Esophagus (tissue), 2 donors: ENCODE measurements around the gene TRPM3. TPM values are rescaled to one million over a fixed set of nuclear protein-coding genes. Genes with fewer than 3 reads are reported as not detected.

ENCODE experiments used
- H3K27ac ChIP-seq, 2 donors: one replicate each; pipeline ENCODE4 v1.5.1; 2013; ENCODE audit warnings: low read depth in 2 of 2, mild to moderate bottlenecking in 2 of 2, inconsistent platforms in 1 of 2, low read length in 1 of 2, moderate library complexity in 1 of 2
- H3K27me3 ChIP-seq, 2 donors: one replicate each; pipeline ENCODE4 v1.6.1; 2013; ENCODE audit warnings: low read length in 2 of 2, control low read depth in 1 of 2, mild to moderate bottlenecking in 1 of 2; ENCODE audit not compliant: insufficient read depth in 2 of 2, control insufficient read depth in 1 of 2
- H3K36me3 ChIP-seq, 2 donors: one replicate each; pipeline ENCODE4 v1.6.1; 2013; ENCODE audit warnings: low read length in 1 of 2; ENCODE audit not compliant: control insufficient read depth in 2 of 2, insufficient read depth in 2 of 2
- H3K4me1 ChIP-seq, 2 donors: one replicate each; pipeline ENCODE4 v1.6.1; 2013; ENCODE audit warnings: low read length in 1 of 2; ENCODE audit not compliant: control insufficient read depth in 2 of 2, insufficient read depth in 2 of 2
- H3K4me3 ChIP-seq, 2 donors: one replicate each; pipeline ENCODE4 v1.5.1; 2013; ENCODE audit warnings: low read length in 2 of 2, mild to moderate bottlenecking in 2 of 2, low read depth in 1 of 2, moderate library complexity in 1 of 2
- H3K9me3 ChIP-seq, 2 donors: one replicate each; pipeline ENCODE4 v1.6.1; 2013; ENCODE audit warnings: mild to moderate bottlenecking in 2 of 2, low read depth in 1 of 2, low read length in 1 of 2, moderate library complexity in 1 of 2; ENCODE audit not compliant: control insufficient read depth in 2 of 2, insufficient read depth in 1 of 2
- WGBS, 2 donors: extraction: QIAGEN DNeasy Blood & Tissue Kit; methylation state at CpG; one replicate each; pipeline ENCODE4 v1.1.7; 2013; 5-methylcytosine and 5-hydroxymethylcytosine counted together
- polyA plus RNA-seq, 2 donors: library from polyadenylated mRNA; stranded (reverse); fragments of 200-250 nt; gene quantifications; one replicate each; pipeline ENCODE4 v1.2.3, GENCODE V29; 2013
- donor health status: healthy with polysubstance abuse.
- donor health status: Bipolar disorder and iron deficiency.

Gene TRPM3
- polyA plus RNA-seq, 2 donors = under 0.01 to 0.02 TPM

DNA sequence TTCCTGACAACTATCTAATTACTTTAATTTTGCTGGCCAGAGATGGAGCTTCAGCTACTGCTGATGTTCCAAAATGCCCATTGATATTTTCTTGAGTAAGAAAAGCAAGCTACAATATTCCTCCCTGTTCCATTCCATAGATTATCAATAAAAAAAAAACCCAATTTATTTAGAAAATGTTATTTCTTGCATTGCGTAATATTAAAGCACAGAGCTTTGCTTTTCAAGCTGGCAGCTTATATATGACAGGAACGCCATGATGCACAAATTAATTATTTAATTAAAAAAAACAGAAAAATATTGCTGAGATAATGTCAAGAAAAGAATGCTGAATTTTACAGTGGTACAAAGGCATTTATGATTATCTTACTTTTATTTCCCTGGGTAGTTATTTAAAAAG, 47.9 kb downstream of the TRPM3 start:
- no peaks in the 10 kb centered on the region for H3K27me3 ChIP-seq
- no peak overlapping the region for H3K4me3 ChIP-seq
- peaks cover 2% of the 10 kb centered on the region in 2 donors for H3K9me3 ChIP-seq
- H3K27ac ChIP-seq = no peak overlapping the region
- 94 to 96% methylated on average over 2 of the region's 2 CpGs for WGBS, 2 donors
- no peaks in the 10 kb centered on the region for H3K36me3 ChIP-seq
- H3K4me1 ChIP-seq = no peaks in the 10 kb centered on the region

GRCh38 chr9:71072587-71072986, 48.8 kb downstream of the TRPM3 start:
- WGBS, 2 donors = 72 to 78% methylated on average over 5 of the region's 5 CpGs
- no peak overlapping the region for H3K27ac ChIP-seq
- H3K4me3 ChIP-seq = no peak overlapping the region
- no peaks in the 10 kb centered on the region for H3K36me3 ChIP-seq
- no peaks in the 10 kb centered on the region for H3K4me1 ChIP-seq
- H3K9me3 ChIP-seq = peaks cover 1 to 2% of the 10 kb centered on the region in 2 donors
- H3K27me3 ChIP-seq = no peaks in the 10 kb centered on the region

DNA sequence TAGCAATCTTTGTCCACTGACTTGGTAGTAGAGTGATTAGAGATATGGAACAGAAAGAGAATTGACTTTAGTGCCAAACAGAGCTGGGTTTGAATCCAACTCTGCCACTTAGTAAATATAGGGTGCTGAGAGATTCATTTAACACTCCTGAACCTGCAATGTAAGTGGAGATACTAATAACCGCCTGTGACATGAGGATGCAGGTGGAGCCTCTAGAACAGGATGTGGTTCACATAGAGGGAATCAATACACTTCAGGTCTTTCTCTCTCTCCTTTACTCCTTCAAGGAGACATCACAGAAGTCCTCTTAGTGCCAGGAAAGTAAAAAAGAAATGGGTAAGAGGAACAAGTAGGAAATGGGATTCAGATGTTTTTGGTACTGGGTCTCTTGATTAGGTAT, 49.8 kb downstream of the TRPM3 start:
- no peaks in the 10 kb centered on the region for H3K36me3 ChIP-seq
- no peaks in the 10 kb centered on the region for H3K4me1 ChIP-seq
- H3K9me3 ChIP-seq = peaks cover 0 to 2% of the 10 kb centered on the region in 2 donors
- H3K27ac ChIP-seq = no peak overlapping the region
- 84 to 86% methylated on average over 1 of the region's 1 CpG for WGBS, 2 donors
- H3K27me3 ChIP-seq = no peaks in the 10 kb centered on the region
- H3K4me3 ChIP-seq = no peak overlapping the region

GRCh38 chr9:71058660-71059059, 62.8 kb downstream of the TRPM3 start:
- Histone ChIP-seq H3K4me1 (no peaks in the 10 kb centered on the region), H3K4me3 (no peak overlapping the region), H3K9me3 (no peaks in the 10 kb centered on the region), H3K27ac (no peak overlapping the region), H3K36me3 (no peaks in the 10 kb centered on the region), H3K27me3 (no peaks in the 10 kb centered on the region)
- WGBS, 2 donors = 82 to 87% methylated on average over 2 of the region's 2 CpGs

GRCh38 chr9:71052287-71052686, 69.1 kb downstream of the TRPM3 start:
- Histone ChIP-seq H3K4me1 (no peaks in the 10 kb centered on the region), H3K9me3 (no peaks in the 10 kb centered on the region), H3K27me3 (no peaks in the 10 kb centered on the region), H3K4me3 (no peak overlapping the region), H3K27ac (no peak overlapping the region), H3K36me3 (no peaks in the 10 kb centered on the region)
- 46 to 51% methylated on average over 4 of the region's 4 CpGs for WGBS, 2 donors

DNA sequence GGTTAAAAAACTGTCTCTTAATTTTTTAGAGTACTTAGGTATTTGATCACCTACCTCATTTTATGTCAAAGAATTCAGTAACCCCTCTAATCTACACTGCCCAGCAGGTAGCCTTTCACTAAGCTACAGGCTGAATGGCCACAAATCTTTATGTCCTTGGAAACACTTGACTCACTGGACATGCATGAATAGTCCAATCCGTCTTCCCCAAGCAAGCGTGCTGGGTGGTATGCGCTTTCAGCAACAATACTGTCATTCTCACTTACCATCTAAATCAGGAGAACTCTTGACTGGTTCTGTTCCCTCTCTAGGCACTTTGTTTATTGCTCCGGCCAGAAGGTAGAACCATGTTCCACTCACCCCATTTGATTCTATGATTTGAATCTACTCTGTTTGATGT, 73.1 kb downstream of the TRPM3 start:
- no peaks in the 10 kb centered on the region for H3K9me3 ChIP-seq
- H3K27ac ChIP-seq = no peak overlapping the region
- H3K36me3 ChIP-seq = no peaks in the 10 kb centered on the region
- WGBS, 2 donors = 66% methylated on average over 4 of the region's 4 CpGs
- no peak overlapping the region for H3K4me3 ChIP-seq
- no peaks in the 10 kb centered on the region for H3K4me1 ChIP-seq
- no peaks in the 10 kb centered on the region for H3K27me3 ChIP-seq

DNA sequence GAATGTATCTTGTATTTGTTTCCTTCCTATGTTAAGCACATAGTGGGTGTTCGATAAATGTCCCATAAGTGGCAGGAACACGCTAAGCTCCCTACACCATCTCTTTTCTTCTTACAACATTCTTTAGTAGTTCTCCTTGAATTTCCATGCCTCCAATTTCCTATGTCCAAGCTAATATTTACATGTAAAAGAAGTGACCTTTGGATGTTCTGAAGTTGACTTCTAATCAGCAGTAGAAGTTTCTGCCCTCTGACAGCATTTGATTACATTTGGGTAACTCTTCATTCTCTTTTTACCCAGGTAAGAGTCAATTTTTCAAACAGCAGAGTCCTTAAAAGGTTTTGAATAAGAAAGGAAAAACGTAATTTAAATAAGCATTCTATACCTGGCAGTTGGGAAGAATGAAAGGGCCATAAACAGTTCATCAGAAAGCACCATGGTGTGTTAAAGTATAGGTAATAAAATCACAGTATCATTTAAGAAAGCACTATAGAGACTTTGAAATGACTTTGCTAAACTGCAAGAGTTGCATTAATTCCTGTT, 78.9 kb downstream of the TRPM3 start:
- H3K4me3 ChIP-seq = no peak overlapping the region
- no peaks in the 10 kb centered on the region for H3K9me3 ChIP-seq
- WGBS, 2 donors = 61 to 66% methylated on average over 3 of the region's 3 CpGs
- no peaks in the 10 kb centered on the region for H3K4me1 ChIP-seq
- no peak overlapping the region for H3K27ac ChIP-seq
- no peaks in the 10 kb centered on the region for H3K27me3 ChIP-seq
- H3K36me3 ChIP-seq = no peaks in the 10 kb centered on the region

DNA sequence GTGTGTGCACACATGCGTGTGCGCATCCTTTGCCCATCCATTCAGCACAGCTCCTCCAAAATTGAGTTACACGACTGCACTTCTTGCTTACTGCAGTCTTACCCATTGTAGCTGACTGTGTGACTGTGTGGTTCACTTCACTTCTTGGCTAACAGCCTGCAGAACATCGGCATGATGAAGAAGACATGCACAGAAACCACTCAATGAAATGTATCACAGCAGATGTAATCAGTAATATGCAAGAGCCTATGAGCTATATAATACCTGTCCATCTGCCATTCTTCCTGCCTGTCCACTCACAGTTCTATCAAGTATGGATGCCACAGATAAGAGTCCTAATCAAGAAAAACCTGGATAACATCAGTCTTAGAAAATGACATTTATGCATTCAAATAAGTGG, 83.9 kb downstream of the TRPM3 start:
- Histone ChIP-seq H3K27ac (no peak overlapping the region), H3K9me3 (no peaks in the 10 kb centered on the region), H3K27me3 (no peaks in the 10 kb centered on the region), H3K4me3 (no peak overlapping the region), H3K36me3 (no peaks in the 10 kb centered on the region), H3K4me1 (no peaks in the 10 kb centered on the region)
- WGBS, 2 donors = 80 to 85% methylated on average over 4 of the region's 4 CpGs

- Histone ChIP-seq H3K27me3 (no peaks in the 10 kb centered on the region), H3K4me1 (no peaks in the 10 kb centered on the region)
- 27 to 30% methylated on average over 4 of the region's 4 CpGs for whole genome bisulfite sequencing, 2 donors
These were observed 84.9 kb downstream of the TRPM3 start for GRCh38 chr9:71036501-71036900.

GRCh38 chr9:71032779-71033178, 88.6 kb downstream of the TRPM3 start:
- Histone ChIP-seq H3K27me3 (no peaks in the 10 kb centered on the region), H3K27ac (no peak overlapping the region), H3K4me3 (no peak overlapping the region), H3K4me1 (no peaks in the 10 kb centered on the region), H3K36me3 (no peaks in the 10 kb centered on the region), H3K9me3 (no peaks in the 10 kb centered on the region)

More at GRCh38 chr9:71036501-71036900, 84.9 kb downstream of the TRPM3 start:
- Histone ChIP-seq H3K4me3 (no peak overlapping the region), H3K27ac (no peak overlapping the region), H3K9me3 (no peaks in the 10 kb centered on the region), H3K36me3 (no peaks in the 10 kb centered on the region)
